Measurements from ENCODE around the gene CYTH2.

DNA sequence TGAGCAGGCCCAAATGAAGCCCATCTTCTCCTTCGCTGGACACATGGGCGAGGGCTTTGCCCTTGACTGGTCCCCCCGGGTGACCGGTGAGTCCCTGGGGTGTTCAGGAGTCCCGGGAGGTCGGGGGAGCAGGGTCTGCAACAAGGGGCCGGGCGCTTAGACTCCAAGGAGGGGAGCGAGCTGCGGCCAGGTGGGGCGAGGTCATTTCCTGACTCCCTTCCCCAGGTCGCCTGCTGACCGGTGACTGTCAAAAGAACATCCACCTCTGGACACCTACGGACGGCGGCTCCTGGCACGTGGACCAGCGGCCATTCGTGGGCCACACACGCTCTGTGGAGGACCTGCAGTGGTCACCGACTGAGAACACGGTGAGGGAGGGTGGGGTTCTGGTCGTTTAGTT, 18.7 kb upstream of the CYTH2 start:
- TF ChIP-seq, protein P1, sequence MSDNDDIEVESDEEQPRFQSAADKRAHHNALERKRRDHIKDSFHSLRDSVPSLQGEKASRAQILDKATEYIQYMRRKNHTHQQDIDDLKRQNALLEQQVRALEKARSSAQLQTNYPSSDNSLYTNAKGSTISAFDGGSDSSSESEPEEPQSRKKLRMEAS (IDR thresholded peaks at IDR 0.05): no peak
- TF ChIP-seq NFIC (IDR thresholded peaks at IDR 0.05): no peak
- no peak for TF ChIP-seq CEBPB (IDR thresholded peaks at IDR 0.05)
- TF ChIP-seq EGR1 (IDR thresholded peaks at IDR 0.05): no peak
- TF ChIP-seq, protein P2, sequence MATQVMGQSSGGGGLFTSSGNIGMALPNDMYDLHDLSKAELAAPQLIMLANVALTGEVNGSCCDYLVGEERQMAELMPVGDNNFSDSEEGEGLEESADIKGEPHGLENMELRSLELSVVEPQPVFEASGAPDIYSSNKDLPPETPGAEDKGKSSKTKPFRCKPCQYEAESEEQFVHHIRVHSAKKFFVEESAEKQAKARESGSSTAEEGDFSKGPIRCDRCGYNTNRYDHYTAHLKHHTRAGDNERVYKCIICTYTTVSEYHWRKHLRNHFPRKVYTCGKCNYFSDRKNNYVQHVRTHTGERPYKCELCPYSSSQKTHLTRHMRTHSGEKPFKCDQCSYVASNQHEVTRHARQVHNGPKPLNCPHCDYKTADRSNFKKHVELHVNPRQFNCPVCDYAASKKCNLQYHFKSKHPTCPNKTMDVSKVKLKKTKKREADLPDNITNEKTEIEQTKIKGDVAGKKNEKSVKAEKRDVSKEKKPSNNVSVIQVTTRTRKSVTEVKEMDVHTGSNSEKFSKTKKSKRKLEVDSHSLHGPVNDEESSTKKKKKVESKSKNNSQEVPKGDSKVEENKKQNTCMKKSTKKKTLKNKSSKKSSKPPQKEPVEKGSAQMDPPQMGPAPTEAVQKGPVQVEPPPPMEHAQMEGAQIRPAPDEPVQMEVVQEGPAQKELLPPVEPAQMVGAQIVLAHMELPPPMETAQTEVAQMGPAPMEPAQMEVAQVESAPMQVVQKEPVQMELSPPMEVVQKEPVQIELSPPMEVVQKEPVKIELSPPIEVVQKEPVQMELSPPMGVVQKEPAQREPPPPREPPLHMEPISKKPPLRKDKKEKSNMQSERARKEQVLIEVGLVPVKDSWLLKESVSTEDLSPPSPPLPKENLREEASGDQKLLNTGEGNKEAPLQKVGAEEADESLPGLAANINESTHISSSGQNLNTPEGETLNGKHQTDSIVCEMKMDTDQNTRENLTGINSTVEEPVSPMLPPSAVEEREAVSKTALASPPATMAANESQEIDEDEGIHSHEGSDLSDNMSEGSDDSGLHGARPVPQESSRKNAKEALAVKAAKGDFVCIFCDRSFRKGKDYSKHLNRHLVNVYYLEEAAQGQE (IDR thresholded peaks at IDR 0.05; ENCODE audit: low read depth): no peak
- no peak for TF ChIP-seq TCF12 (IDR thresholded peaks at IDR 0.05; ENCODE audit: low read depth)
